Liver (tissue), 9 donors: ENCODE data around the gene ANKRD35. TPM values are rescaled to one million over a fixed set of nuclear protein-coding genes. Genes with fewer than 3 reads are reported as not detected.

ENCODE experiments used
- DNase-seq: peaks from one replicate; pipeline ENCODE4 v3.0.0-alpha.2; 2017; ENCODE audit warnings: low spot score
- H3K27ac ChIP-seq, 2 donors: one replicate each; pipeline ENCODE4 v1.7.0; 2013; ENCODE audit warnings: inconsistent platforms in 2 of 2, low read length in 2 of 2, control low read depth in 1 of 2, low read depth in 1 of 2, mild to moderate bottlenecking in 1 of 2
- H3K27me3 ChIP-seq, 4 donors: one replicate each; pipeline versions ENCODE4 v1.6.1 to v1.7.0; 2013; ENCODE audit warnings: low read length in 3 of 4, inconsistent platforms in 1 of 4, mild to moderate bottlenecking in 1 of 4, moderate library complexity in 1 of 4; ENCODE audit not compliant: control insufficient read depth in 4 of 4, insufficient read depth in 4 of 4
- H3K36me3 ChIP-seq, 4 donors: one replicate each; pipeline versions ENCODE4 v1.6.1 to v1.7.0; 2013; ENCODE audit warnings: low read length in 3 of 4, mild to moderate bottlenecking in 3 of 4, low read depth in 1 of 4, moderate library complexity in 1 of 4; ENCODE audit not compliant: control insufficient read depth in 4 of 4, insufficient read depth in 3 of 4
- H3K4me1 ChIP-seq, 4 donors: one replicate each; pipeline versions ENCODE4 v1.6.1 to v1.7.0; 2013; ENCODE audit warnings: low read length in 3 of 4, mild to moderate bottlenecking in 3 of 4, moderate library complexity in 1 of 4; ENCODE audit not compliant: control insufficient read depth in 4 of 4, insufficient read depth in 4 of 4
- H3K4me3 ChIP-seq, 3 donors: one replicate each; pipeline versions ENCODE4 v1.6.1 to v1.7.0; 2013; ENCODE audit warnings: low read length in 3 of 3, control low read depth in 1 of 3, low read depth in 1 of 3, mild to moderate bottlenecking in 1 of 3
- H3K9ac ChIP-seq, 2 donors: one replicate each; pipeline ENCODE4 v1.7.0; 2013; ENCODE audit warnings: low read length in 2 of 2, mild to moderate bottlenecking in 2 of 2, moderate library complexity in 2 of 2, control low read depth in 1 of 2, low read depth in 1 of 2
- H3K9me3 ChIP-seq, 4 donors: one replicate each; pipeline versions ENCODE4 v1.6.1 to v1.7.0; 2013; ENCODE audit warnings: low read length in 3 of 4; ENCODE audit not compliant: control insufficient read depth in 4 of 4
- ATF3 ChIP-seq: IDR thresholded peaks from 2 replicates; pipeline ENCODE4 v1.6.1; 2016; ENCODE audit warnings: antibody characterized with exemption
- CTCF ChIP-seq: fragments of 150-350 bp; IDR thresholded peaks from 2 replicates; pipeline ENCODE4 v1.5.1; 2017; ENCODE audit warnings: improper control_type of control experiment, low read depth, low read length; ENCODE audit not compliant: missing input control
- EGR1 ChIP-seq, 2 donors: IDR thresholded peaks; 2 replicates each; pipeline ENCODE4 v1.6.1; 2016 to 2018; ENCODE audit warnings: antibody characterized with exemption in 2 of 2, low read depth in 2 of 2
- FOXA1 ChIP-seq: IDR thresholded peaks from 2 replicates; pipeline ENCODE4 v1.6.1; 2016; ENCODE audit warnings: antibody characterized with exemption
- FOXA2 ChIP-seq: IDR thresholded peaks from 2 replicates; pipeline ENCODE4 v1.6.1; 2016; ENCODE audit warnings: antibody characterized with exemption
- HNF4A ChIP-seq, 2 donors: conservative IDR thresholded peaks; 2 replicates each; pipeline ENCODE4 v1.6.1; 2016; ENCODE audit warnings: antibody characterized with exemption in 2 of 2, mild to moderate bottlenecking in 2 of 2
- HNF4G ChIP-seq: IDR thresholded peaks from 2 replicates; pipeline ENCODE4 v1.6.1; 2016; ENCODE audit warnings: antibody characterized with exemption
- JUND ChIP-seq, 2 donors: IDR thresholded peaks; 2 replicates each; pipeline ENCODE4 v1.6.1; 2016; ENCODE audit warnings: antibody characterized with exemption in 2 of 2
- MAX ChIP-seq: IDR thresholded peaks from 2 replicates; pipeline ENCODE4 v1.6.1; 2016; ENCODE audit warnings: antibody characterized with exemption
- NR2F2 ChIP-seq: IDR thresholded peaks from 2 replicates; pipeline ENCODE4 v1.6.1; 2016; ENCODE audit warnings: antibody characterized with exemption
- REST ChIP-seq: IDR thresholded peaks from 2 replicates; pipeline ENCODE4 v1.6.1; 2016; ENCODE audit warnings: antibody characterized with exemption, mild to moderate bottlenecking
- RXRA ChIP-seq, 2 donors: IDR thresholded peaks; 2 replicates each; pipeline ENCODE4 v1.6.1; 2017 to 2018; ENCODE audit warnings: antibody characterized with exemption in 2 of 2, mild to moderate bottlenecking in 1 of 2
- TAF1 ChIP-seq: conservative IDR thresholded peaks from 2 replicates; pipeline ENCODE4 v1.6.1; 2016; ENCODE audit warnings: antibody characterized with exemption, mild to moderate bottlenecking
- YY1 ChIP-seq: IDR thresholded peaks from 2 replicates; pipeline ENCODE4 v1.6.1; 2016; ENCODE audit warnings: antibody characterized with exemption, mild to moderate bottlenecking
- ZBTB33 ChIP-seq: IDR thresholded peaks from 2 replicates; pipeline ENCODE4 v1.6.1; 2016; ENCODE audit warnings: antibody characterized with exemption
- WGBS: extraction: QIAGEN DNeasy Blood & Tissue Kit; methylation state at CpG from one replicate; pipeline ENCODE4 v1.1.7; 2013; 5-methylcytosine and 5-hydroxymethylcytosine counted together
- polyA plus RNA-seq, 2 donors: library from polyadenylated mRNA; stranded (reverse) in 1 of 2; unstranded in 1 of 2; fragments of 200-250 nt in 1 of 2; fragments of >200 nt in 1 of 2; fragmentation: Nextera tagmentation in 1 of 2; extraction: Ambion mirVana in 1 of 2; gene quantifications; one replicate each; pipeline versions ENCODE4 v1.2.1 to v1.2.3, GENCODE V29; 2013 to 2015
- total RNA-seq, 2 donors: library from RNA; depleted of rRNA; stranded (reverse); fragments of >200 nt; gene quantifications; one replicate each; pipeline ENCODE4 v1.2.3, GENCODE V29; 2014
- donor health status: healthy.
- donor health status: healthy.
- donor health status: healthy.
- donor health status: healthy.
- donor health status: healthy.

The ANKRD35 gene
- total and polyA plus RNA-seq, 4 donors, result 0.05 to 1.9 (median 1.4) TPM

GRCh38 chr1:145893306-145894055 is 7.8 kb upstream of the ANKRD35 start:
- Histone ChIP-seq H3K27ac (no peak overlapping the region), H3K36me3 (no peaks in the 10 kb centered on the region), H3K9me3 (no peaks in the 10 kb centered on the region), H3K9ac (no peak overlapping the region), H3K4me1 (peaks cover 0 to 14% (median 4%) of the 10 kb centered on the region in 4 donors), H3K4me3 (no peak overlapping the region), H3K27me3 (no peaks in the 10 kb centered on the region)
- WGBS, result 90% methylated on average over 7 of the region's 7 CpGs
- TF ChIP-seq FOXA2 (no peak), MAX (no peak), ATF3 (no peak), YY1 (no peak), JUND (IDR thresholded peaks at IDR 0.05) (no peak), REST (no peak), NR2F2 (no peak), HNF4A (conservative IDR thresholded peaks at IDR 0.05) (no peak), TAF1 (no peak), CTCF (no peak), FOXA1 (no peak), ZBTB33 (no peak), RXRA (IDR thresholded peaks at IDR 0.05) (no peak), EGR1 (IDR thresholded peaks at IDR 0.05; ENCODE audit: low read depth in 2 of 2) (no peak), HNF4G (no peak)
- DNase-seq, result no peak
